AG20443 (cell line): ENCODE results near the gene TULP4.

ENCODE experiments used
- DNase-seq: peaks from one replicate; pipeline ENCODE4 v3.0.0; 2012; ENCODE audit warnings: low spot score, mixed read lengths

Gene TULP4

DNA sequence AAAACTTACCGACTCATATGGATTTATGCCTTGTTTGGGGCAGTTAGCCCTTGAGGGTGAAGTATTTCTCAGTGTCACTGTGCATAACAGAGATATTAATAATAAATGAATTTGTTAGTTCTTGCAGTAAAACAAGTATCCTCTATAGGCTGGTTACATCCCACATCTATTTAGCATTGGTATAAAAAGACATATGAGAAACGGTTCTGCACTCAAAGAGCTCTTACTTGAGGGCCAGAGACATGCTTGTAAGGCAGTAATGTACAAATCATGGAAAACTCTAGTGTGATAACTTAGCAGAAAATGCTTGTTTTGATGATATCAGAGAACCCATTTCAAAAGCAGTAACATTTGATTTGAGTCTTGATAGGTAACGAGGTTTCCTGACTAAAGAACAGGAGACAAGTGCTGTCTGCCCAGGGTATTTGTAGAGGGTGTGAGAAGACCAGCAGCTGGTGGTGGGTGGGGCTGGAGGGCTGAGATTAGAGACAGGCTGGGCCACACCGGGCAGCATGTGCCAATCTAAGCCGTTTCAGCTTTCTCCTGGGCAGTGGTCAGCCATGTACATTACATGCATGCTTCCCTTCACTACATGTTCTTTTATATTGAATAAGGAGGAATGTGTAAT is 46.3 kb downstream of the TULP4 start:
- no peak for DNase-seq

- no peak for DNase-seq
These were observed 48.8 kb downstream of the TULP4 start for GRCh38 chr6:158361068-158361467.

DNA sequence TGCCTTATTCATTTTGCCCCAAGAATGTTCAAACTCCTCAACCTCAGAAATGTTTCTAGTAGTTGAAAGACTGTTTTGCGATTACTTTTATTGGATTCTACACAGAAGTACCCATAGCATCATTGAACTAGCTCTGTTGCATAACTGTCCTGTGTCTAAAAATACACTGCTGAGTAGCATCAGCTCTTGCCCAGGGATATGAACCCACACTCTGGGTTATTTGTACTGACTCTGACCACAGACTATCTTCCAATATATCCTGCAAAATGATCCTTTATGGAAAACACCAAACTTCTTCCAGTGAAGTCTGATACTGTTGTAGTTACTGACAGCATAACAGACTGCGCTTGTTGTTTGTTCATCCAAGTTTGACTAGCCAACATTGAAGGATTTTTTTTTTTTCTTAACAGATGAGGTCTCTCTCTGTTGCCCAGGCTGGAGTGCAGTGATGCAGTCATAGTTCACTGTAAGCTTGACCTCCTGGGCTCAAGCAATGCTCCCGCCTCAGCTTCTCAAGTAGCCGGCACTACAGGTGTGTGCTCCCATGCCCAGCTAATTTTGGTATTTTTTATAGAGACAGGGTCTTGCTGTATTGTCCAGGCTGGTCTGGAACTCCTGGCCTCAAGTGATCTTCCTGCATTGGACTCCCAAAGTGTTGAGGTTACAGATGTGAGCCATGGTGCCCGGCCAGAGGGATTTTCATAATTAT is 49.9 kb downstream of the TULP4 start:
- DNase-seq = peak; percentile 40

GRCh38 chr6:158366363-158366762 is 54.1 kb downstream of the TULP4 start:
- no peak for DNase-seq

GRCh38 chr6:158367816-158368215 is 55.6 kb downstream of the TULP4 start:
- no peak for DNase-seq

DNA sequence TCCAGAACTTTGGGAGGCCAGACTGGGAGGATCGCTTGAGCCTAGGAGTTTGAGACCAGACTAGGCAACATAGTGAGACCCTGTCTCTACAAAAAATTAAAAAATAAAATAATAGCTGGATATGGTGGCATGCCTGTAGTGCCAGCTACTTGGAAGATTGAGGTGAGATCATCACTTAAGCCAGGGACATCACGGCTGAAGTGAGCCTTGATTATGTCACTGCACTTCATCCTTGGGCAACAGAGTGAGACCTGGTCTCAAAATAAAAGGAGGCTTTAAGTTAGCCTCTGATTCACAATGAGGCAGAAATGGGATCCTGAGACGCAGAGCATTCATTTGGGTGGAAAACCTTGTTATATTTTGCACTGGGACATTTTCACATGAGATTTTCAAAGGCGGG is 57.0 kb downstream of the TULP4 start:
- DNase-seq = no peak

- no peak for DNase-seq
These were observed 58.5 kb downstream of the TULP4 start for GRCh38 chr6:158370805-158371204.

- no peak for DNase-seq
These were observed 59.0 kb downstream of the TULP4 start for GRCh38 chr6:158371261-158371660.

DNA sequence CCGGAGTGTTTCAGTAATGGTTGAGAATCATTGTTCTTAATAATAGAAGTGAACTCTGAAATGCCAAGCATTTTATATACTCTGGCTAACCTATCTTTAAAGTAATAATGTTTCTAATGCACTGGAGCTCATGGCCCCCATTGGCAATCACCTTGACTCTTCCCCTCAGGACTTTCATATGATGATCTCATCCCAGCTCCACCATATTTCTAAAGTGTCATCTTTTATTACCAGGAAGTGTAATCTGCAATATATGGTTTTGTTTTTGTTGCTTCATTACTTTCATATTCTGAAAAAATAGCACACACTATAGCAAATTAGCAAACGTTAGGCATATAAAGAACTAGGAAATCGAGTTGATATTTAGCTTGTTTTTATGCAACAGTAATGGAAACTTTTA is 60.3 kb downstream of the TULP4 start:
- no peak for DNase-seq

- DNase-seq = no peak
These were observed 60.9 kb downstream of the TULP4 start for GRCh38 chr6:158373214-158373613.

GRCh38 chr6:158374020-158374419 is 61.8 kb downstream of the TULP4 start:
- no peak for DNase-seq

GRCh38 chr6:158376631-158377081 is 64.4 kb downstream of the TULP4 start:
- peak; percentile 85 for DNase-seq

- DNase-seq = no peak
These were observed 65.6 kb downstream of the TULP4 start for GRCh38 chr6:158377860-158378259.

DNA sequence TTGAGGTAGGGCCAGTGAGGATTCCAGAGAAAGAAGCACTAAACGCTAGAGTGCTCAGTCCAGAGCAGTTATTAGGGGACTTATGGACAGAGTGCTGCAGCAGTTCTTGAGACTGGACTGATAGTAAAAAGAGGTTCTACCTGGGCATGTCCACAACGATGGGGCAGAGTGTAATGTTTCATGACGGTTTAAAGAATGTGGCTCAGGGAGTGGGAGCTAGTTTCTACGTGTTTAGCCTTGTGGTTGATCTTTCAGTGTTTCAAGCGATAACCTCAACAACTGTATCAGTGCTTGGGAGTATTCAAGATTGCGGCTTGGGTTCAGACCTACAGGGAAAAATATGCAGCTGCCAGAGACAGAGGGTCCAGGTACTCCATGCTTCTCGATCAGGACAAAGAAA is 67.1 kb downstream of the TULP4 start:
- no peak for DNase-seq

GRCh38 chr6:158381214-158381613 is 68.9 kb downstream of the TULP4 start:
- DNase-seq = no peak

GRCh38 chr6:158382491-158382890 is 70.2 kb downstream of the TULP4 start:
- DNase-seq = no peak

- no peak for DNase-seq
These were observed 70.8 kb downstream of the TULP4 start for GRCh38 chr6:158383057-158383456.

GRCh38 chr6:158383542-158383941 is 71.3 kb downstream of the TULP4 start:
- DNase-seq = no peak

- DNase-seq = no peak
These were observed 72.4 kb downstream of the TULP4 start for GRCh38 chr6:158384671-158385110.

- no peak for DNase-seq
These were observed 74.8 kb downstream of the TULP4 start for GRCh38 chr6:158387036-158387435.

DNA sequence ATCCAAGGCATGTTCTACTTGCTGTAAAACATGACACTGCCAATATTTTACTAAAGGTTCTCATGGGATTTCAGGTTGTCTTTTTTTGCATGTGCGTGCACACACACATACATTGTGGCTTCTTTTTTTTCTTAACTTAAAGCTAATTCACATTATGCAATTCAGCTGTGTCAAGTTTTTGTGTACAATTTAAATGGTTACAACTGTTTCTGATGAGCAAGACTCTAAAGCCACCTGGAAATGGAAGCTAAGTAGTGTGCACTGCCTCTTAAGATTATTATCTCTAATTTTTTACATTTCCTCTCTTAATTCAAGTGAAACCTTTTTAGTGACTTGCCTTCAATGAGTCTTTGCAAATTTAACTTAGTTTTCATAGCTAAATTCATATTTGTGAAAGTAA is 75.3 kb downstream of the TULP4 start:
- DNase-seq = no peak

DNA sequence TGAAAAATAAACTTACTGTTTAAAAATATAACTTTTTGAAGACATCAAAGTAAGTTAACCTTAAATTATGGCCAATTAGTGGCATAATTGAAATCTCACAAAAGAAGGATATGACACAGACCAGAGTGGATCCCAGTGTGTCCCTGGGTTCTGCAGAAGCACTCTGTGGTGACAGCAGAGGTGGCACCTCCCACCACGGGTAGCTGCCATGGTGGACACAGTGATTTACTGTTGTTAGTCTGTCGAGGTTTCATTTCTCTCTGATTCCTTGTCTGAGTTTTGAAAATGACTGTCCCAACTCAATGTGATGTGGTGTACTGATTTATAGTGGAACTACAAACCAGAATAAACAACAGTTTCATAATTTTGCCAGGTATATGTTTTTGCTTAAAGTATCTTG is 76.5 kb downstream of the TULP4 start:
- no peak for DNase-seq

GRCh38 chr6:158389193-158389919 is 77.1 kb downstream of the TULP4 start:
- DNase-seq = no peak
